Neural cell (in vitro differentiated cells): Measurements from ENCODE around the gene RALGAPB. TPM values are rescaled to one million over a fixed set of nuclear protein-coding genes. Genes with fewer than 3 reads are reported as not detected.

Experiments
- H2AFZ ChIP-seq: fragments of 200-600, 300-800 bp; sonication (generic), shearing (Covaris generic); 2 replicates; pipeline ENCODE4 v1.6.0; 2014; ENCODE audit warnings: low read depth, mild to moderate bottlenecking, antibody characterized with exemption, low read length, moderate library complexity
- H3F3A ChIP-seq: fragments of 200-600 bp; shearing (Covaris generic); 2 replicates; pipeline ENCODE4 v1.6.1; 2016; ENCODE audit warnings: mild to moderate bottlenecking, moderate library complexity, mixed read lengths, antibody characterized with exemption, low read length; ENCODE audit not compliant: insufficient read depth, poor library complexity, severe bottlenecking
- H3K27ac ChIP-seq: fragments of 200-600, 300-800 bp; sonication (generic), shearing (Covaris generic); 2 replicates; pipeline ENCODE4 v1.5.1; 2014; ENCODE audit warnings: mild to moderate bottlenecking, low read length, moderate library complexity
- H3K27me3 ChIP-seq: fragments of 300-800, 200-600 bp; sonication (generic), shearing (Covaris generic); 2 replicates; pipeline ENCODE4 v1.6.0; 2014; ENCODE audit warnings: mild to moderate bottlenecking, low read depth, low read length, moderate library complexity; ENCODE audit not compliant: insufficient read depth
- H3K36me3 ChIP-seq: fragments of 300-800, 200-600 bp; sonication (generic), shearing (Covaris generic); 2 replicates; pipeline ENCODE4 v1.5.1; 2014; ENCODE audit warnings: mild to moderate bottlenecking, antibody characterized with exemption, low read length, moderate library complexity; ENCODE audit not compliant: insufficient read depth
- H3K4me2 ChIP-seq: fragments of 300-800, 200-600 bp; sonication (generic), shearing (Covaris generic); 2 replicates; pipeline ENCODE4 v1.6.0; 2014; ENCODE audit warnings: mild to moderate bottlenecking, low read length
- H3K4me3 ChIP-seq: fragments of 300-800, 200-600 bp; sonication (generic), shearing (Covaris generic); 2 replicates; pipeline ENCODE4 v1.5.1; 2014; ENCODE audit warnings: mild to moderate bottlenecking, low read length, moderate library complexity
- H3K79me2 ChIP-seq: fragments of 200-600 bp; shearing (Covaris generic); replicated peaks from 2 replicates; pipeline ENCODE4 v1.6.0; 2014; ENCODE audit warnings: mild to moderate bottlenecking, low read length, moderate library complexity; ENCODE audit not compliant: insufficient read depth
- H3K9ac ChIP-seq: fragments of 300-800, 200-600 bp; sonication (generic), shearing (Covaris generic); 2 replicates; pipeline ENCODE4 v1.6.1; 2016; ENCODE audit warnings: mild to moderate bottlenecking, low read length, mixed read lengths
- H3K9me2 ChIP-seq: fragments of 200-600 bp; shearing (Covaris generic); 2 replicates; pipeline ENCODE4 v1.6.1; 2016; ENCODE audit warnings: mild to moderate bottlenecking, low read length, mixed read lengths; ENCODE audit not compliant: insufficient read depth
- H3K9me3 ChIP-seq: fragments of 200-600, 300-800 bp; sonication (generic), shearing (Covaris generic); 2 replicates; pipeline ENCODE4 v1.6.1; 2016; ENCODE audit warnings: mild to moderate bottlenecking, mixed run types, low read length, moderate library complexity, mixed read lengths
- H4K20me1 ChIP-seq: fragments of 200-600 bp; shearing (Covaris generic); 2 replicates; pipeline ENCODE4 v1.6.1; 2016; ENCODE audit warnings: mild to moderate bottlenecking, mixed run types; ENCODE audit not compliant: insufficient read depth
- EP300 ChIP-seq: fragments of 450-650 bp; conservative IDR thresholded peaks from 2 replicates; pipeline ENCODE4 v1.6.1; 2014; ENCODE audit warnings: antibody characterized with exemption, mild to moderate bottlenecking, moderate library complexity; ENCODE audit not compliant: poor library complexity, severe bottlenecking
- EZH2 ChIP-seq: fragments of 200-600, 300-800 bp; shearing (Covaris generic), sonication (generic); IDR thresholded peaks from 2 replicates; pipeline ENCODE4 v1.6.1; 2014; ENCODE audit warnings: antibody characterized with exemption, low read length, borderline replicate concordance, mild to moderate bottlenecking; ENCODE audit not compliant: insufficient read depth, poor library complexity, severe bottlenecking
- MXI1 ChIP-seq: fragments of 450-650 bp; conservative IDR thresholded peaks from 2 replicates; pipeline ENCODE4 v1.6.1; 2014; ENCODE audit warnings: antibody characterized with exemption, mild to moderate bottlenecking; ENCODE audit not compliant: poor library complexity, severe bottlenecking
- POLR2AphosphoS5 ChIP-seq: IDR thresholded peaks from 2 replicates; pipeline ENCODE4 v1.6.1; 2012
- RAD21 ChIP-seq: fragments of 450-650 bp; conservative IDR thresholded peaks from 2 replicates; pipeline ENCODE4 v1.6.1; 2014; ENCODE audit warnings: antibody characterized with exemption, mild to moderate bottlenecking, moderate library complexity
- SMC3 ChIP-seq: fragments of 450-650 bp; conservative IDR thresholded peaks from 2 replicates; pipeline ENCODE4 v1.6.1; 2014; ENCODE audit warnings: antibody characterized with exemption, mild to moderate bottlenecking, moderate library complexity; ENCODE audit not compliant: poor library complexity
- TAF1 ChIP-seq: IDR thresholded peaks from 2 replicates; pipeline ENCODE4 v1.6.1; 2012; ENCODE audit warnings: low read depth
- polyA plus RNA-seq: library from polyadenylated mRNA; depleted of rRNA; stranded (reverse); fragments of >200 nt; gene quantifications from 2 replicates; pipeline ENCODE4 v1.2.3, GENCODE V29; 2014
- TF ChIP-seq, protein P1 (sequence below): IDR thresholded peaks from 2 replicates; pipeline ENCODE4 v1.6.1; 2012; ENCODE audit warnings: borderline replicate concordance
- TF ChIP-seq, protein P2 (sequence below): fragments of 450-650 bp; IDR thresholded peaks from 2 replicates; pipeline ENCODE4 v1.5.1; 2014; ENCODE audit warnings: antibody characterized with exemption, mild to moderate bottlenecking, moderate library complexity; ENCODE audit not compliant: poor library complexity, severe bottlenecking

The RALGAPB gene
- polyA plus RNA-seq, 1 donor from 2014 or later: 30.0 TPM

GRCh38 chr20:38583306-38583705, 110.7 kb downstream of the RALGAPB start:
- no peak overlapping the region for H3K4me3 ChIP-seq
- H3K36me3 ChIP-seq: no peaks in the 10 kb centered on the region
- no peaks in the 10 kb centered on the region for H3K27me3 ChIP-seq
- H3K9me3 ChIP-seq: no peaks in the 10 kb centered on the region
- no peak overlapping the region for H3K27ac ChIP-seq
- no peaks in the 10 kb centered on the region for H4K20me1 ChIP-seq
- no peaks in the 10 kb centered on the region for H3F3A ChIP-seq
- no peaks in the 10 kb centered on the region for H3K9me2 ChIP-seq
- TF ChIP-seq, protein P1, sequence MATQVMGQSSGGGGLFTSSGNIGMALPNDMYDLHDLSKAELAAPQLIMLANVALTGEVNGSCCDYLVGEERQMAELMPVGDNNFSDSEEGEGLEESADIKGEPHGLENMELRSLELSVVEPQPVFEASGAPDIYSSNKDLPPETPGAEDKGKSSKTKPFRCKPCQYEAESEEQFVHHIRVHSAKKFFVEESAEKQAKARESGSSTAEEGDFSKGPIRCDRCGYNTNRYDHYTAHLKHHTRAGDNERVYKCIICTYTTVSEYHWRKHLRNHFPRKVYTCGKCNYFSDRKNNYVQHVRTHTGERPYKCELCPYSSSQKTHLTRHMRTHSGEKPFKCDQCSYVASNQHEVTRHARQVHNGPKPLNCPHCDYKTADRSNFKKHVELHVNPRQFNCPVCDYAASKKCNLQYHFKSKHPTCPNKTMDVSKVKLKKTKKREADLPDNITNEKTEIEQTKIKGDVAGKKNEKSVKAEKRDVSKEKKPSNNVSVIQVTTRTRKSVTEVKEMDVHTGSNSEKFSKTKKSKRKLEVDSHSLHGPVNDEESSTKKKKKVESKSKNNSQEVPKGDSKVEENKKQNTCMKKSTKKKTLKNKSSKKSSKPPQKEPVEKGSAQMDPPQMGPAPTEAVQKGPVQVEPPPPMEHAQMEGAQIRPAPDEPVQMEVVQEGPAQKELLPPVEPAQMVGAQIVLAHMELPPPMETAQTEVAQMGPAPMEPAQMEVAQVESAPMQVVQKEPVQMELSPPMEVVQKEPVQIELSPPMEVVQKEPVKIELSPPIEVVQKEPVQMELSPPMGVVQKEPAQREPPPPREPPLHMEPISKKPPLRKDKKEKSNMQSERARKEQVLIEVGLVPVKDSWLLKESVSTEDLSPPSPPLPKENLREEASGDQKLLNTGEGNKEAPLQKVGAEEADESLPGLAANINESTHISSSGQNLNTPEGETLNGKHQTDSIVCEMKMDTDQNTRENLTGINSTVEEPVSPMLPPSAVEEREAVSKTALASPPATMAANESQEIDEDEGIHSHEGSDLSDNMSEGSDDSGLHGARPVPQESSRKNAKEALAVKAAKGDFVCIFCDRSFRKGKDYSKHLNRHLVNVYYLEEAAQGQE: no peak
- TF ChIP-seq TAF1 (no peak), POLR2AphosphoS5 (no peak), MXI1 (no peak), SMC3 (no peak), EP300 (no peak), RAD21 (no peak)
- TF ChIP-seq, protein P2, sequence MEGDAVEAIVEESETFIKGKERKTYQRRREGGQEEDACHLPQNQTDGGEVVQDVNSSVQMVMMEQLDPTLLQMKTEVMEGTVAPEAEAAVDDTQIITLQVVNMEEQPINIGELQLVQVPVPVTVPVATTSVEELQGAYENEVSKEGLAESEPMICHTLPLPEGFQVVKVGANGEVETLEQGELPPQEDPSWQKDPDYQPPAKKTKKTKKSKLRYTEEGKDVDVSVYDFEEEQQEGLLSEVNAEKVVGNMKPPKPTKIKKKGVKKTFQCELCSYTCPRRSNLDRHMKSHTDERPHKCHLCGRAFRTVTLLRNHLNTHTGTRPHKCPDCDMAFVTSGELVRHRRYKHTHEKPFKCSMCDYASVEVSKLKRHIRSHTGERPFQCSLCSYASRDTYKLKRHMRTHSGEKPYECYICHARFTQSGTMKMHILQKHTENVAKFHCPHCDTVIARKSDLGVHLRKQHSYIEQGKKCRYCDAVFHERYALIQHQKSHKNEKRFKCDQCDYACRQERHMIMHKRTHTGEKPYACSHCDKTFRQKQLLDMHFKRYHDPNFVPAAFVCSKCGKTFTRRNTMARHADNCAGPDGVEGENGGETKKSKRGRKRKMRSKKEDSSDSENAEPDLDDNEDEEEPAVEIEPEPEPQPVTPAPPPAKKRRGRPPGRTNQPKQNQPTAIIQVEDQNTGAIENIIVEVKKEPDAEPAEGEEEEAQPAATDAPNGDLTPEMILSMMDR: no peak
- no peaks in the 10 kb centered on the region for H3K79me2 ChIP-seq
- H3K4me2 ChIP-seq: no peak overlapping the region
- no peak overlapping the region for H2AFZ ChIP-seq
- H3K9ac ChIP-seq: no peak overlapping the region

- H3K27me3 ChIP-seq: no peaks in the 10 kb centered on the region
- H3K36me3 ChIP-seq: no peaks in the 10 kb centered on the region
- H3K79me2 ChIP-seq: no peaks in the 10 kb centered on the region
- H3K27ac ChIP-seq: no peak overlapping the region
- TF ChIP-seq MXI1: no peak
- TF ChIP-seq SMC3: no peak
- TF ChIP-seq, protein P2: no peak
- TF ChIP-seq EZH2: no peak
- no peak for TF ChIP-seq POLR2AphosphoS5
- no peak for TF ChIP-seq EP300
- TF ChIP-seq RAD21: no peak
- TF ChIP-seq, protein P1: no peak
- no peak for TF ChIP-seq TAF1
- no peak overlapping the region for H3K9ac ChIP-seq
- no peaks in the 10 kb centered on the region for H4K20me1 ChIP-seq
- no peak overlapping the region for H3K4me2 ChIP-seq
- no peak overlapping the region for H2AFZ ChIP-seq
- no peak overlapping the region for H3K4me3 ChIP-seq
- no peaks in the 10 kb centered on the region for H3K9me2 ChIP-seq
- no peaks in the 10 kb centered on the region for H3K9me3 ChIP-seq
- no peaks in the 10 kb centered on the region for H3F3A ChIP-seq
These were observed 111.6 kb downstream of the RALGAPB start for GRCh38 chr20:38584099-38584763.
